Gastrocnemius medialis (tissue), 4 donors: Measurements from ENCODE around the gene MESP1. TPM values are rescaled to one million over a fixed set of nuclear protein-coding genes. Genes with fewer than 3 reads are reported as not detected.

Experiments used
- ATAC-seq, 2 donors: fragments of 150-250 bp; one replicate each; pipeline ENCODE4 v1.9.1; 2016
- DNase-seq, 2 donors: peaks; one replicate each; pipeline ENCODE4 v3.0.0-alpha.2; 2019
- H3K27ac ChIP-seq, 4 donors: fragments of 200-600 bp; sonication (generic); 1 replicate in 1 of 4; 2 replicates in 3 of 4; pipeline ENCODE4 v1.5.1; 2016 to 2018; ENCODE audit warnings: mild to moderate bottlenecking in 2 of 4, moderate library complexity in 1 of 4
- H3K27me3 ChIP-seq, 3 donors: fragments of 200-600 bp; sonication (generic) in 2 of 3; 1 replicate in 1 of 3; 2 replicates in 2 of 3; pipeline versions ENCODE4 v1.5.1 to v1.6.0; 2016 to 2019; ENCODE audit warnings: mild to moderate bottlenecking in 1 of 3, moderate library complexity in 1 of 3
- H3K36me3 ChIP-seq, 2 donors: fragments of 200-600 bp; sonication (generic) in 1 of 2; one replicate each; pipeline ENCODE4 v1.5.1; 2017 to 2018
- H3K4me1 ChIP-seq, 2 donors: fragments of 200-600 bp; sonication (generic) in 1 of 2; one replicate each; pipeline ENCODE4 v1.5.1; 2016 to 2017; ENCODE audit warnings: mild to moderate bottlenecking in 2 of 2
- H3K4me3 ChIP-seq, 4 donors: fragments of 200-600 bp; sonication (generic) in 3 of 4; 1 replicate in 1 of 4; 2 replicates in 3 of 4; pipeline ENCODE4 v1.5.1; 2016 to 2019; ENCODE audit warnings: mild to moderate bottlenecking in 2 of 4
- H3K9me3 ChIP-seq, 3 donors: fragments of 200-600 bp; sonication (generic) in 2 of 3; 1 replicate in 1 of 3; 2 replicates in 2 of 3; pipeline ENCODE4 v1.5.1; 2016 to 2019
- POLR2A ChIP-seq, 2 donors: fragments of 450-650 bp; IDR thresholded peaks; one replicate each; pipeline ENCODE4 v1.6.1; 2017; ENCODE audit warnings: antibody characterized with exemption in 2 of 2, mild to moderate bottlenecking in 2 of 2, moderate library complexity in 2 of 2
- in situ Hi-C, 4 donors: fragments of 200-750 bp; cut with MboI; loops; one replicate each; pipeline versions ENCODE4 v1.15.0 to v1.8.0; 2017; ENCODE audit warnings: low sequenced_read_pairs in 4 of 4
- intact Hi-C: fragments of 100-400 bp; cut with DNase I; formaldehyde crosslinking; loops from one replicate; pipeline ENCODE4 v1.15.1; 2023; ENCODE audit warnings: low total_unique reads
- total RNA-seq, 4 donors: library from RNA; depleted of rRNA; stranded (reverse); fragments of >200 nt; gene quantifications; one replicate each; pipeline versions ENCODE4 v1.1.0 to v1.2.3, GENCODE V29; 2016
- TF ChIP-seq, protein P1 (sequence below), 5 experiments: fragments of 450-650 bp in 3 of 5; fragments of 200-600 bp in 2 of 5; sonication (generic) in 2 of 5; IDR thresholded peaks in 4 of 5; conservative IDR thresholded peaks in 1 of 5; 1 replicate in 4 of 5; 2 replicates in 1 of 5; pipeline ENCODE4 v1.5.1; 2016 to 2019; ENCODE audit warnings: antibody characterized with exemption in 5 of 5, mild to moderate bottlenecking in 3 of 5, moderate library complexity in 3 of 5

Gene MESP1
- total RNA-seq, 4 donors from 2014 or later, result 5.3 to 12.6 (median 6.1) TPM

DNA sequence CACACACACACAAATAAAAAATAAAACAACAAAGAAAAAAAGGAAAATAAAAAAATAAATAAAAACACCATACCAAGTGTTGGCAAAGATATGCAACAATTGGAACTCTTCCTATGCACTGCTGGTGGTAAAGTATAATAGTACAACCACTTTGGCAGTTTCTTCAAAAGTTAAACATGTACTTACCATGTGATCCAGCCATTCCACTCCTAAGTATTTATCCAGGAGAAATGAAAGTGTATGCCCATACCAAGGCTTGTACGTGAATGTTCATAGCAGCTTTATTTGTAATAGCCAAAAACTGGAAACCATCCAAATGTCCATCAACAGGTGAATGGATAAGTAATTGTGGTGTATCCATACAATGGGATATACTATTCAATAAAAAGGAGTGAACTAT is 43.5 kb downstream of the MESP1 start:
- H3K27me3 ChIP-seq, result no peaks in the 10 kb centered on the region
- H3K9me3 ChIP-seq, result no peaks in the 10 kb centered on the region
- in situ Hi-C loops (no loop called here), intact Hi-C loops (no loop called here)
- H3K4me3 ChIP-seq, result no peak overlapping the region
- no peak for DNase-seq
- H3K36me3 ChIP-seq, result no peaks in the 10 kb centered on the region
- no peak for ATAC-seq
- H3K27ac ChIP-seq, result no peak overlapping the region
- TF ChIP-seq POLR2A (IDR thresholded peaks at IDR 0.05), result no peak
- TF ChIP-seq, protein P1, sequence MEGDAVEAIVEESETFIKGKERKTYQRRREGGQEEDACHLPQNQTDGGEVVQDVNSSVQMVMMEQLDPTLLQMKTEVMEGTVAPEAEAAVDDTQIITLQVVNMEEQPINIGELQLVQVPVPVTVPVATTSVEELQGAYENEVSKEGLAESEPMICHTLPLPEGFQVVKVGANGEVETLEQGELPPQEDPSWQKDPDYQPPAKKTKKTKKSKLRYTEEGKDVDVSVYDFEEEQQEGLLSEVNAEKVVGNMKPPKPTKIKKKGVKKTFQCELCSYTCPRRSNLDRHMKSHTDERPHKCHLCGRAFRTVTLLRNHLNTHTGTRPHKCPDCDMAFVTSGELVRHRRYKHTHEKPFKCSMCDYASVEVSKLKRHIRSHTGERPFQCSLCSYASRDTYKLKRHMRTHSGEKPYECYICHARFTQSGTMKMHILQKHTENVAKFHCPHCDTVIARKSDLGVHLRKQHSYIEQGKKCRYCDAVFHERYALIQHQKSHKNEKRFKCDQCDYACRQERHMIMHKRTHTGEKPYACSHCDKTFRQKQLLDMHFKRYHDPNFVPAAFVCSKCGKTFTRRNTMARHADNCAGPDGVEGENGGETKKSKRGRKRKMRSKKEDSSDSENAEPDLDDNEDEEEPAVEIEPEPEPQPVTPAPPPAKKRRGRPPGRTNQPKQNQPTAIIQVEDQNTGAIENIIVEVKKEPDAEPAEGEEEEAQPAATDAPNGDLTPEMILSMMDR (IDR thresholded peaks at IDR 0.05 in 4 of 5, conservative IDR thresholded peaks at IDR 0.05 in 1 of 5), result no peak
- H3K4me1 ChIP-seq, result no peaks in the 10 kb centered on the region

DNA sequence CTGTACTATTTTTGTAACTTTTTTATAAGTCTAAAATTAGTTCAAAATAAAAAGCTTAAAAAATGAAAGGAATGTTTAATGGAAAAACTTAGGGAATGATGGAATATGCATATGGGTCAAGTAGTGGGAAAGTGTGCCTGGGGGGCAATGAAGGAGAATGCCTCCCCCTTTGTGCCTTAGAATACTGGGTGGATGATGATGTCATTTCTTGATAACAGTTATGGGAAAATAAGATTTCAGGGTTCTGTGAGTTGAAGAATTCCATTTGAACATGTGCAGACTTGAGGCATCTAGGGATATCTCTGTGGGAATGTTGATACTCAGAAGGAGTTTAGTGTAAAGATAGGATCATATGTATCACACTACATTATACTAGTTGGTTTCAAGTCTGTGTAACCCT is 46.6 kb downstream of the MESP1 start:
- no peak for TF ChIP-seq POLR2A (IDR thresholded peaks at IDR 0.05)
- TF ChIP-seq, protein P1 (IDR thresholded peaks at IDR 0.05 in 4 of 5, conservative IDR thresholded peaks at IDR 0.05 in 1 of 5), result no peak
- no peak overlapping the region for H3K27ac ChIP-seq
- no peak overlapping the region for H3K4me3 ChIP-seq
- H3K36me3 ChIP-seq, result no peaks in the 10 kb centered on the region
- ATAC-seq (no peak), DNase-seq (no peak)
- in situ Hi-C loops, result no loop called here
- no peaks in the 10 kb centered on the region for H3K9me3 ChIP-seq
- H3K27me3 ChIP-seq, result no peaks in the 10 kb centered on the region
- no peaks in the 10 kb centered on the region for H3K4me1 ChIP-seq
- intact Hi-C loops, result no loop called here

Other genes with a start within 250 kb of the MESP1 start
- not detected for gene TICRR, start 175.8 kb downstream of the MESP1 start, total RNA-seq
- gene KIF7, start 95.8 kb downstream of the MESP1 start, total RNA-seq, result under 1 TPM; 0.19 to 0.66 (median 0.61) TPM
- 10 to 100 TPM in 1 of 4 donors, 1 to 10 TPM in 3; 1.8 to 17.9 (median 6.3) TPM for gene PLIN1, start 71.9 kb downstream of the MESP1 start, total RNA-seq
- 10 to 100 TPM; 10.0 to 46.4 (median 21.8) TPM for gene PEX11A, start 60.5 kb downstream of the MESP1 start, total RNA-seq
- not detected for gene WDR93, start 60.4 kb downstream of the MESP1 start, total RNA-seq
- not detected for gene MESP2, start 25.1 kb upstream of the MESP1 start, total RNA-seq
- gene ANPEP, start 63.6 kb upstream of the MESP1 start, total RNA-seq, result 1 to 10 TPM; 3.4 to 7.6 (median 5.1) TPM
- gene AP3S2, start 142.7 kb upstream of the MESP1 start, total RNA-seq, result 10 to 100 TPM; 48.4 to 82.6 (median 71.3) TPM
- gene ARPIN, start 161.7 kb upstream of the MESP1 start, total RNA-seq, result 10 to 100 TPM in 1 of 4 donors, 1 to 10 TPM in 3; 4.8 to 10.9 (median 6.0) TPM